ENCODE results near the gene GSAP. TPM values are rescaled to one million over a fixed set of nuclear protein-coding genes. Genes with fewer than 3 reads are reported as not detected.

GSAP gene
- total RNA-seq, 2 donors from 2014 or later, result 3.7 to 7.7 TPM

DNA sequence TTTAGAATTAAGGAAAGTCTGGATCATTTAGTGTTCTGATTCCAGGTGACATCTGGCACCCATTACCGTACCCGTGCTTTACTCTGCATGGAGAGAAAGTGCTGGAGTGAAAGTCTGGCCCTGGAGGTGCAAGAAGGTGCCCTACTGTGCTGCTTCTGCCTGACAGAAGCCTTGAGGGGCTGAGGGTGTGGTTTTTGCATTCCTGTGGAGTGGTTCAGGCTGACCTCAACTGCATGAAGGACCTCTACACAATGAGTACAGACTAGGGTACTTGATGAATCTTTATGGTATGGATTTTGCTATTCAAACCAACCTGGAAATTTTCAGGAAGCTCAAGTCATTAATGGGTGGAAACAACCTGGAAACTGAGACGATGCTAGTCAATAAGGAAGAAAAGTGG is 45.1 kb upstream of the GSAP start:
- H3K27ac ChIP-seq, result no peak overlapping the region
- intact Hi-C loops (cut with DNase I), result no loop called here
- H3K36me3 ChIP-seq, result no peaks in the 10 kb centered on the region
- no peak overlapping the region for H3K4me3 ChIP-seq
- TF ChIP-seq, protein P1, sequence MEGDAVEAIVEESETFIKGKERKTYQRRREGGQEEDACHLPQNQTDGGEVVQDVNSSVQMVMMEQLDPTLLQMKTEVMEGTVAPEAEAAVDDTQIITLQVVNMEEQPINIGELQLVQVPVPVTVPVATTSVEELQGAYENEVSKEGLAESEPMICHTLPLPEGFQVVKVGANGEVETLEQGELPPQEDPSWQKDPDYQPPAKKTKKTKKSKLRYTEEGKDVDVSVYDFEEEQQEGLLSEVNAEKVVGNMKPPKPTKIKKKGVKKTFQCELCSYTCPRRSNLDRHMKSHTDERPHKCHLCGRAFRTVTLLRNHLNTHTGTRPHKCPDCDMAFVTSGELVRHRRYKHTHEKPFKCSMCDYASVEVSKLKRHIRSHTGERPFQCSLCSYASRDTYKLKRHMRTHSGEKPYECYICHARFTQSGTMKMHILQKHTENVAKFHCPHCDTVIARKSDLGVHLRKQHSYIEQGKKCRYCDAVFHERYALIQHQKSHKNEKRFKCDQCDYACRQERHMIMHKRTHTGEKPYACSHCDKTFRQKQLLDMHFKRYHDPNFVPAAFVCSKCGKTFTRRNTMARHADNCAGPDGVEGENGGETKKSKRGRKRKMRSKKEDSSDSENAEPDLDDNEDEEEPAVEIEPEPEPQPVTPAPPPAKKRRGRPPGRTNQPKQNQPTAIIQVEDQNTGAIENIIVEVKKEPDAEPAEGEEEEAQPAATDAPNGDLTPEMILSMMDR (IDR thresholded peaks at IDR 0.05), result no peak
- DNase-seq, result no peak
- H3K9ac ChIP-seq (ENCODE audit: low read depth in 2 of 2, low read length in 2 of 2), result no peak overlapping the region
- H3K4me1 ChIP-seq, result no peaks in the 10 kb centered on the region
- no peaks in the 10 kb centered on the region for H3K9me3 ChIP-seq
- no peaks in the 10 kb centered on the region for H3K27me3 ChIP-seq

DNA sequence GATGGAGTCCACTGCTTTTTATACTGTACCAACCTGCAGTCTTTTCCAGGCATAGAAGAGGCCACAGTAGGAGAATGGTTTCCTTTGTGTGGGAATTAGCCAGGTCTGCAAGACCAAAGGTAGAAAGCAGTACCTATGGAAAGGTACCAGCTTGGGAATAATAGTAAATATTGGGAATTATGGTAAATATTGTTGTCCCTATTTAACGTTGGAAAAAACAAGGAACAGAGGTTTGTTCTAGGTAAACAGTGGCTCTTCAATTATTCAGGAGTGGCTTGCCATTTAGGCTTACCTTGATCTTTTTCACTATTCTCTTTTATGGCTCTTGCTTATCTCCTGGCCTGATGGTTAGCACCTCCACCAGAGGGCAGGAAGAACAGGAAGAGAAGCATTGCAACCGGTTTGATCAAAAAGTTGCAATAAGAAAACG is 43.9 kb upstream of the GSAP start:
- no peaks in the 10 kb centered on the region for H3K27me3 ChIP-seq
- H3K9ac ChIP-seq (ENCODE audit: low read depth in 2 of 2, low read length in 2 of 2), result no peak overlapping the region
- TF ChIP-seq, protein P1 (IDR thresholded peaks at IDR 0.05), result peak; percentile 27
- no peak overlapping the region for H3K4me3 ChIP-seq
- no peaks in the 10 kb centered on the region for H3K36me3 ChIP-seq
- intact Hi-C loops (cut with DNase I), result no loop called here
- no peaks in the 10 kb centered on the region for H3K4me1 ChIP-seq
- peak; percentile 39 for DNase-seq
- no peaks in the 10 kb centered on the region for H3K9me3 ChIP-seq
- H3K27ac ChIP-seq, result no peak overlapping the region

DNA sequence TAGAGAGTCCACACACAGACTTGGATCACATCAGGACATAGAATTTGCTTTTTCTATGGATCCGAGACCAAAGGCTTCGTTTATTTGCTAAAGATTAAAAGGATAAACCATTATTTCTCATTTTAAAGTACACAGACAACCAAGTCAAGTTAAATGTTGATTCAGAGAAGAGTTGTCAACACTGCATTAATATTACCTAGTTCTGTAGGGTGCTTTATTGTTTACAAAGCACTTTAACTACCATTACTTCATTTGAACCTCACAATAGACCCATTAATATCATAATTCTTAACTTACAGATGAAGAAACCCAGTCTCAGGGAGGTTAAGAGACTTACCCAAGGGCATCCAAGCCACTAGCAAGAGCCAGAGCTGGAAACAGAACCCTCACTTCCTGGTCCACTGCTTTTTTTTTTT is 43.2 kb upstream of the GSAP start:
- H3K36me3 ChIP-seq, result no peaks in the 10 kb centered on the region
- H3K27ac ChIP-seq, result no peak overlapping the region
- H3K9ac ChIP-seq (ENCODE audit: low read depth in 2 of 2, low read length in 2 of 2), result no peak overlapping the region
- no peaks in the 10 kb centered on the region for H3K4me1 ChIP-seq
- no peaks in the 10 kb centered on the region for H3K27me3 ChIP-seq
- intact Hi-C loops (cut with DNase I), result no loop called here
- TF ChIP-seq, protein P1 (IDR thresholded peaks at IDR 0.05), result no peak
- DNase-seq, result no peak
- H3K4me3 ChIP-seq, result no peak overlapping the region
- no peaks in the 10 kb centered on the region for H3K9me3 ChIP-seq

DNA sequence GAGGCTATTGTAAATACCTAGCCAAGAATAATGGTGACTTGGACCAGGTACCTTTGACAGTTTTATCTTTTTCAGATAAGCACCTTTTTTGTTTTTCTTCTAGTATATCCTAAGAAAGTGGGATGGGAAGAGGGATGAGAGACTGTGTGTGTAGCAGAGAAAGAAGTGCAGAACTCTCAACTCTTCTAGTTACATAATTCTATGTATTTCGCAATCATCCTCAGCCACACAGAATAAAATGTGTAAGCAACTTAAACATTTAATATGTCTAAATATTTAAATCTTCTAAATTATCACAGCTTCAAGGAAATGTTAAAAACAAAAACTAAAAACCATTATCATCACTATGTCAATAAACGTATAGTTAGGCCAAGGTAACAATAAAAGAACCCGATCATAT is 42.6 kb upstream of the GSAP start:
- H3K4me1 ChIP-seq, result no peaks in the 10 kb centered on the region
- intact Hi-C loops (cut with DNase I), result no loop called here
- no peaks in the 10 kb centered on the region for H3K27me3 ChIP-seq
- no peak overlapping the region for H3K9ac ChIP-seq (ENCODE audit: low read depth in 2 of 2, low read length in 2 of 2)
- H3K9me3 ChIP-seq, result no peaks in the 10 kb centered on the region
- H3K36me3 ChIP-seq, result no peaks in the 10 kb centered on the region
- DNase-seq, result no peak
- TF ChIP-seq, protein P1 (IDR thresholded peaks at IDR 0.05), result no peak
- no peak overlapping the region for H3K4me3 ChIP-seq
- no peak overlapping the region for H3K27ac ChIP-seq

DNA sequence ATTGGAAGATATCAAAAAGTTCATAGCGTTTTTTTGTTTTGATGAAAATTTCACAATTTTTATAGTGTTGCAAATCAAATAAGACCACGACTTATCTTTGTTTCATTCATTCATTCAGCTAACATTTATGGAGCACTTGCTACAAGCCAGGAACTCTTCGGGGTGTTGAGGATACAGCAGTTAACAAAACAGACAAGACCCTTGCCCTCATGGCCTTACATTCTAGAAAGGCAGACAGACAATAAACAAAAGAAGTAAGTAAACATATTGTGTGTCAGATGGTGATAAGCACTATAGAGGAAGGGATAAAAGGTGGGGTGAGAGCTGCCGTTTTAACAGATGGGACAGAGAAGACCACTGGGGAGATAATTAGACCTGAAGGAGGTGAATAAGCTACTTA is 41.6 kb upstream of the GSAP start:
- Histone ChIP-seq H3K4me3 (no peak overlapping the region), H3K9me3 (no peaks in the 10 kb centered on the region), H3K27me3 (no peaks in the 10 kb centered on the region), H3K4me1 (no peaks in the 10 kb centered on the region), H3K9ac (ENCODE audit: low read depth in 2 of 2, low read length in 2 of 2) (no peak overlapping the region), H3K27ac (no peak overlapping the region), H3K36me3 (no peaks in the 10 kb centered on the region)
- no peak for DNase-seq
- TF ChIP-seq, protein P1 (IDR thresholded peaks at IDR 0.05), result no peak
- intact Hi-C loops (cut with DNase I), result no loop called here

DNA sequence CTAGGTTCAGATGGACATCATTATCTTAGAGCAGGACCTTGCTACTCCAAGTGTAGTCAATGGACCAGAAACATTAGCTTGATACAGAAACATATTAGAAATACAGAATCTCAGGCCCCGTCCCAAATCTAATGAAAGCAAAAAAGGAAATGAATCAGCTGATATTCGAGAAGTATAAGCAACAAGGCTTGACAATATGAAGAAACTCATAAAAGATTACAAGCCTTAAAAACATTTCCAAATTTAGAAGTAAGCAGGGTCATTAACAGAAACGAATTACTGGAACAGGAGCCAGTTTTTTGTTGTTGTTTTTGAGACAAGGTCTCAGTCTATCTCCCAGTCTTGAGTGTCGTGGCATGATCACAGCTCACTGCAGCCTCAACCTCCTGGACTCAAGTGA is 40.5 kb upstream of the GSAP start:
- no peak overlapping the region for H3K4me3 ChIP-seq
- intact Hi-C loops (cut with DNase I), result no loop called here
- H3K4me1 ChIP-seq, result no peaks in the 10 kb centered on the region
- TF ChIP-seq, protein P1 (IDR thresholded peaks at IDR 0.05), result no peak
- H3K27ac ChIP-seq, result no peak overlapping the region
- H3K9me3 ChIP-seq, result no peaks in the 10 kb centered on the region
- no peak for DNase-seq
- H3K27me3 ChIP-seq, result no peaks in the 10 kb centered on the region
- H3K36me3 ChIP-seq, result no peaks in the 10 kb centered on the region
- H3K9ac ChIP-seq (ENCODE audit: low read depth in 2 of 2, low read length in 2 of 2), result no peak overlapping the region

Measured in colonic mucosa (tissue), 4 donors.